ENCODE data around the gene GPBAR1.

GPBAR1 gene

GRCh38 chr2:218260742-218261422, at the start of gene GPBAR1:
Gene GPBAR1, plus strand, starts transcription at chr2:218261015. Its CDS starts 1,710 bp downstream, at chr2:218262725.
- DNase-seq, result peak; percentile 65

DNA sequence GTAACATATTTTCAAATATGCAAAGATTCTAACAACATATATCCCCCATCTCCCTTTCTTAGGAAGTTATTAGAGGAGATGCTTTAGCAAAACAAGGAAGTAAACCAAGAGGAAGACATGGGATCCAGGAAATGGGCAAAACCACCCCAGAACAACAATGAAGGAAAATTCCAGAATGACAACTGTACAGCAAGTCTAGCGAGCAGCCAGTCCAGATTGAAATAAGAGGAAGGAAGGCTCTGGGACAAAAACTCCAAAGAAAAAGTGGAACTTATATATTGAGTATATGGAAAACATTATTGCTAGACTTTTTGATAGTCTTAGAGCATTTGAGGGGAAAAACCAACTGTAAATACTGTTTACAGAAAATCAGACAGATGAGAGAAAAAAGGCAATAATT, 46.7 kb upstream of the GPBAR1 start:
- no peak for DNase-seq

GRCh38 chr2:218216336-218216673, 44.5 kb upstream of the GPBAR1 start:
- DNase-seq, result no peak

DNA sequence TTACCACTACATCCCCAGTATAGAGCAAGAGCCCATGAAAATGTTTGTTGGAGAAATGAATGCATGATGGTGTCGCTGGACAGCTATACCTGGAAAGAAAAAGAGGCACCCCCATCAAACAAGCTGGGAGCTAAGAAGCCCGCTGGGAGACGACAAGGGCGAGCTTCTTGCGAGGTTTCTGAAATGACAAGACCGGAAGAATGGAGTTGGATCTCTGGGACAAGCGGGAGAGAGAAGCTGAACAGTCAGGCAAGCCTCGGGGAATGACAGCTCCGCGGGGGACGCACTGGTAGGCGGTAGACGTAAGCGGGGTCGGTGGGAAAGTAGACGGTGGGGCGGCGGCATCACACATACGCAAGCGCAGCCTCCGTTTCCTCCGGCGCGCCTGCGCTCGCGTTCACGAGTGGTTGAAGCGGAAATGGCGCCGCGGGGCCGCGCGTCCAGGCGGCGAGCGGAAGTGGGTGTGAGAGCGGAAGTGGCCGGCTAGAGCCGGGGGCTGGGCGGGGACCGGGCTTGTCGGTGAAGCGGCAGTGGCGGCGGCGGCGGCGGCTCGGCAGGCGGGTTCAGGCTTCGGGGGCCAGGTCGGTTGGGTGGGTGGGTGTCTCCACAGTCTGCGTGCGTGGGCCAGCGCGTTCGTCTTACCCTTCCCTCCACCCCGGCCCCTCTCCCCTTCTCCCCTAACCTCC, 44.0 kb upstream of the GPBAR1 start, which contains the start of gene ARPC2:
TSS of gene ARPC2 (plus strand) at position 516 of the 686 bp plus-strand sequence. CDS start 282 bp downstream, outside the sequence.
- DNase-seq, result peak; percentile 88

- peak; percentile 8 for DNase-seq
These were observed 43.2 kb upstream of the GPBAR1 start for GRCh38 chr2:218217360-218218267.

DNA sequence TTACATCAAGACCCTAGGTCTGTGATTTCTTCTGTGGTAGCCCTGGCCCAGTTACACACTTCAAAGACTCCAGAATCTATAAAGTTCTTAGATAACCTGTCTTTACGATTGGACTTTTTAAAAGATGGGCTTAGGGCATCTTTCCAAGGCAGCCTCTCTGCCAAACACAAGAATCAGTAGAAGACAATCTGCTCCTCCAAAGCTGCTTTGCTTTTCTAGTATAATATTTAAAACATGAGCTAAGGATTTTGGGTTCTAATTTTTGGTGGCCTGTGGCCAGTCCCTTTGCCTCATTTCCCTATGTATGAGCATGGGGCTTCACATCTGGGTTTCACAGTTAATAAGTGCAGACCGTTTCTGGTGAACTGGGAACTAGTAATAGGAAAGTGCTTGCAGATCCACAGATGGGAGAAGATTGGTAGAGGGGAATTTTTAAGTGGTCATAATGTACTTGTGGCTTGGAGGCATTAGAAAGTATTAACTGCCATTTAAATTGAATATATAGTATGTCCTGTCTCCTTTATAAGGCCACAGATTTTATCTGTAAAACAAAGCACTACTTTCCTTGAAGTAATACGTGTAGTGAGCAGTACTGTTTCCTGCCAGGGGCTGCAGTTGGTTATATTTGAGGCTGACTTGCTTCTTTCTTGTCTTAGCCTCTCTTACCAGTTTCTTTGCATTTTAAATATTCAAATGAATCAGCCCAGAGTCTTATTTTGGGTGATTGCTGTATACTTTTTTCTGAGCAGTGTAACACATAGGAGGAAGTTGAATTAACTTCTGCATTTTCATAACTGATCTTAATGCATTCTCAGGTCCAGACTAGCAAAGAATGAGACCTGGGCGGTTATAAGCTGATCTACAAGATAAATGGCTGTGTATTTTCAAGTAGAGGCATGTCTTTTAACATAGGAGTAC, 42.3 kb upstream of the GPBAR1 start:
- DNase-seq, result no peak

- no peak for DNase-seq
These were observed 40.9 kb upstream of the GPBAR1 start for GRCh38 chr2:218219934-218220333.

DNA sequence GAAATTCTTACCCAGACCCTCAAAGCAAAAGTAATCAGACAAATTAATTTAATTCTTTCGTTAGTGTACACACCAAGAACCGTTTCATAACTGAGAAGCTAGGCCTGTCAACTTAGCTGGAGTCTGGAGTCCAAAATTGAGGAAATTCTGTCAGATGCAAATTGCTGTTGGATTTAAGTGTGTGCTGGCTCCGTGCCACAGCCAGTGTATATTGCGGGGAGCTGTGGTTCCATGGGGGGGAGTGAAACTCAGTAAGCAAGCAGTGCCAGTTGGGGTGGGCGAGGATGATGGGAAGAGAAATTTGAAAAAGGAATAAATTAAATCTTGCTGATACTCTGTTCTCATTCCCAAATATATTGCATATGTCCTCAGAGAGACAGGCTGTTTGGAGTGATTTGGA, 39.8 kb upstream of the GPBAR1 start:
- DNase-seq, result no peak

DNA sequence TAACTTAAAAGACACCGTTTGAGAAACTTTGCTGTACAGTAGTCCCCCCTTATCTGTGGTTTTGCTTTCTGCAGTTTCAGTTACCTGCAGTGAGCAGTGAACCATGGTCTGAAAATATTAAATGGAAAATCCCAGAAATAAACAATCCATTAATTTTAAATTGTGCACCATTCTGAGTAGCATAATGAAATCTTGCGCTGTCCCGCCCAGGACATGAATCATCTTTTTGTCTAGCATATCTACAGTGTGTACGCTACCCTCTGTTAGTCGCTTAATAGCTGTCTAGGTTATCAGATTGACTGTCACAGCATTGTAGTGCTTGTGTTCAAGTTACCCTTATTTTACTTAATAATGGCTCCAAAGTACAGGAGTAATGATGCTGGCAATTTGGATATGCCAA, 37.8 kb upstream of the GPBAR1 start:
- DNase-seq, result no peak

GRCh38 chr2:218224186-218224585, 36.6 kb upstream of the GPBAR1 start:
- DNase-seq, result no peak

DNA sequence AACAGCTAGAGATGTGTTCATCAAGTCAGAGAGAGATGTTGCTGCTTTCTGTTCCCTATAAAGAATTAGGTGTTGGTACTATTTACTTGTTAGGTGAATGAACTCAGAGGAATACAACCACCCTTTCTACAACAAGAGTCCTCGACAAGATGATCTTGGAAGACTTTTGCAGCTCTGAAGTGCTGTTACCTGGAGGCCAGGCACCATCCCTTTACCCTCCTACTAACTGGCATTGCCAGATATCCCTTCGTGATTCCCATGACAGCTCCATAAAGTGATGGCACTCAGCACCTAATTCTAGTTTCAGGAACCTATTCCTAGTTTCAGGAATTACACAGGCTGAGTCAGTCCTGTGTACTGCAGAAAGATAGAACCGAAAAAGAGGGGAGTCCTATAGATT, 33.9 kb upstream of the GPBAR1 start:
- no peak for DNase-seq

DNA sequence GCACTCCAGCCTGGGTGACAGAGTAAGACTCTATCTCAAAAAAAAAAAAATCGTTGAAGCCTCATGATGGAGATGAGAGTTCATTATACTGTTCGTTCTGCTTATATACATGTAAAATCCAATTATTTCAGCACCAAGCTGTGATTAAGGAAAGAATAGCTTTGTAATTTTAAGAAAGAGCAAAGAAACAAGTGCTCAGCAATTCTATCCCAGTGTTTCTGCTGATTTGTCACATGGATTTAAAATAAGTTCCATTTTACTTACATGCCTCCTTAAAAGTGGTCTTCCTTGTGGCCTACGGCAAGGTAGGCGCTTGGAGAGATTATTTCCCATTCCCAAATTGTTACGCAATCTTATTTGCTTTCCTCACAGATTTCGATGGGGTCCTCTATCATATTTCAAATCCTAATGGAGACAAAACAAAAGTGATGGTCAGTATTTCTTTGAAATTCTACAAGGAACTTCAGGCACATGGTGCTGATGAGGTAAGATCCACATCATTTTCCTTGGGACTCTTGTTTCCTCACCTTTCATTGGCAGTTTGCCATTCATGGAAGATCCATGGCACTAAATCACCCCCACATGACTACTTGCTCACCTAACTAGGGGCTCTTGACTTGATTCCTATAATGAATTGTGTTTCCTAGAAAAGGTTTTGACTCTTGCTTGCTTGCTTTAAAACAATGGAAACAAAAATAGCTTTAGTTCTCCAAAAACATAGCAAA, 32.3 kb upstream of the GPBAR1 start:
- DNase-seq, result no peak

DNA sequence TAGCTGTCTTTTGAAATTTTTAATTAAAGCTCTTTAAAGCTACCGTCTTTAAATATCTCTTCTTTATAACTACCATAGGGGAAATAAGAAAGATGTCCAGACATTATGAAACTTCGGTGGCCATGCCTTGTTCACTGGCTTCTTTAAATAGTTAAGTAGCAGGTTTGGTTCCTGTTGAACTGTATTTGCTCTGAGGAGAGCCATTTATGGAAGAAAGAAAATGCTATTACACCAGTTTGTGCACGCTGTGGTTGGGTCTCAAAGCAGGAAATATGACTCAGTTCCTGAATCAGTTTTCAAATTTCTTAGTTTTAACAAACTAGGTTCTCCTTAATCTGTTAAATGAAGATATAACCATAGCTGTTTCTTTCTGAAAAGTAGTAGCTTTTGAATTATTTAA, 31.6 kb upstream of the GPBAR1 start:
- DNase-seq, result no peak

DNA sequence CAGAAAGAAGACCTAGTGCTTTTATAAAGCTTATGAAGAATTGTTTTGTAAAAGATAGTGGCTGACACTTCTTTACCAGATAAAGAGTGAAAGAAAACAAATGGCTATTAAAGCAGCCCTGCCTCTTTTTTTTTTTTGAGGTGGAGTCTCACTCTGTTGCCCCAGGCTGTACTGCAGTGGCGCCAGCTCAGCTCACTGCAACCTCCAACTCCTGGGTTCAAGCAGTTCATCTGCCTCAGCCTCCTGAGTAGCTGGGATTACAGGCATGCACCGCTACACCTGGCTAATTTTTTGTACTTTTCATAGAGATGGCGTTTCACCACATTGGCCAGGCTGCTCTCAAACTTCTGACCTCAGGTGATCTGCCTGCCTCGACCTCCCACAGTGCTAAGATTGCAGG, 31.0 kb upstream of the GPBAR1 start:
- DNase-seq, result no peak

DNA sequence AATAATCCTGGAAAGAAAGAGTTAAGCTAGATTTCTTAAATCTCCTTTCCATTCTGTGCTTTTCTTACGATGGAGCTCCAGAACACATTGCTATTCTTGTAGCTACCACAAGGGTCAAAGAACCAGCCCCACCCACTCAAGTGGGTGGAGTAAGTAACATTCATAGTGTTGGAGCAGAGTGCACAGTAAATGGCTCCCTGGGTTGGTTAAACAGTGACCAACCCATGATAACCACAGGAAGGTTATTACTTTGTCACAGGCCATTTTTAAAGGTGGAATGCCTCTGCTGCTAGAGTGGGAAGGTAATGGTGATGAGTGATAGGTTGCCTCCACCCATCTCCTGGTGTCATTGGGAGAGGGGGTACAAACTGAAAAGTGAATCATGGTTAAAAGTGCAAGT, 29.9 kb upstream of the GPBAR1 start:
- DNase-seq, result no peak

GRCh38 chr2:218233543-218233942, 27.3 kb upstream of the GPBAR1 start:
- DNase-seq, result no peak

DNA sequence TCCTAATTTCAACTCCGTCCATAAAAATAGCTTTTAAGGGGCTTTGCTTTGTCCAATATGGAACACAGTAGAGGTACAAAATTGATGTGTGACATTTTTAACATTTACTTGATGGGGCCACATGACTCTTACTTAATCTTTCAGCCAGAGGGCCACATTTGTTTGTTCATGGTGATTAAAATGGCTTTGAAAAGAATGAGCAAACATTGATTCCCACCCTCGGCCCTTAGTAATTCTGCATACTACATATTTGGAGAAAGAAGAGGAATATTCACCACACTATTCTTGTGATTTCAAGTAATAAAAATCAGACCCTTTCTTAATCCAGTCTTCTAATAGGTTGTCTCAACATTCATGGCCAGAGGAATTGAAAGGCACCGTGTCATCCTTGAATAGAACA, 26.3 kb upstream of the GPBAR1 start:
- DNase-seq, result no peak

DNA sequence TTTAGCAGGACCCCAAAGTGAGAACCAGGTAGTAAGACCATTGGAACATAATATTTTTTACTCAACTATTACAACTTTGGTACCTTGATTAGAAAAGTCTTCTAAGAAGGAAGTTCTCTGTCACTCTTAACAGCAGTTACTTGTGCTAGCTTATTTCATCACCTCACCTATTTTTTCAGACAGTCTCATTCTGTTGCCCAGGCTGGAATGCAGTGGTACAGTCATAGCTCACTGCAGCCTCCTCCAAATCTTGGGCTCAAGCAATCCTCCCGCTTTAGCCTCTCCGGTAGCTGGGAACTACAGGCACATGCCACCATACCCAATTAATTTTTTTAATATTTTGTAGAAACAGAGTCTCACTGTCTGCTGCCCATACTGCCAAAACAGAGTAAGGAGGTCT, 25.8 kb upstream of the GPBAR1 start:
- DNase-seq, result no peak

- no peak for DNase-seq
These were observed 24.0 kb upstream of the GPBAR1 start for GRCh38 chr2:218236829-218237228.

DNA sequence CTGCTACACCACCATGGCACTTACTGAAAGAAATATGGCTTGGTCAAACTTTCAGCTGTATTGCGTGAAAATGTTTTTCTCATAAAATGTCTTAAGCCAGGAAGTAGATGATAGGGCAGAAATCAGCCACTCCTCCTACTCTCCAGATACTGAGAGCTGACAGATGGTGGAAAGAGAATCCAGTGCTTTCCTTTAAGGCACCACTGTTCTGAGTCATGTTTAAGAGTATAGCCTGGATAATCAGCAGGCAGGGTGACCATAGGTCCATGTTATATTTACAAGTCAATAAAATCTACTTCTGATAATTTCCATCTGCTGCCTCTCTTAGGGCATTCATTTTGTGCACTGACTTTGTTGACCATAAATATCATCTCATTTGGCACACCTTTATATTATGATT, 21.9 kb upstream of the GPBAR1 start:
- no peak for DNase-seq

GRCh38 chr2:218244204-218244603, 16.6 kb upstream of the GPBAR1 start:
- no peak for DNase-seq

GRCh38 chr2:218244665-218245064, 16.1 kb upstream of the GPBAR1 start:
- DNase-seq, result no peak
